KOPT-K1 (cell line): ENCODE results near the gene TYW1B.
"Not testable (repeated sequence)": the region's sequence is repeated elsewhere in the genome, so short reads cannot be mapped to it uniquely, and the experiment has no call there.

Experiments used
- H3K27ac ChIP-seq: fragments of 200-600 bp; sonication (generic); 2 replicates; pipeline ENCODE4 v1.5.1; 2016; ENCODE audit warnings: antibody characterized with exemption, mild to moderate bottlenecking, low read depth, low read length; ENCODE audit not compliant: poor library complexity, severe bottlenecking
- H3K36me3 ChIP-seq: fragments of 200-600 bp; sonication (generic); 2 replicates; pipeline ENCODE4 v1.5.1; 2017; ENCODE audit warnings: antibody characterized with exemption, mild to moderate bottlenecking, low read length, moderate library complexity; ENCODE audit not compliant: insufficient read depth
- H3K9me3 ChIP-seq: fragments of 200-600 bp; sonication (generic); 2 replicates; pipeline ENCODE4 v1.5.1; 2017; ENCODE audit warnings: antibody characterized with exemption, low read length, mild to moderate bottlenecking; ENCODE audit not compliant: insufficient read depth, poor library complexity, severe bottlenecking

The TYW1B gene

DNA sequence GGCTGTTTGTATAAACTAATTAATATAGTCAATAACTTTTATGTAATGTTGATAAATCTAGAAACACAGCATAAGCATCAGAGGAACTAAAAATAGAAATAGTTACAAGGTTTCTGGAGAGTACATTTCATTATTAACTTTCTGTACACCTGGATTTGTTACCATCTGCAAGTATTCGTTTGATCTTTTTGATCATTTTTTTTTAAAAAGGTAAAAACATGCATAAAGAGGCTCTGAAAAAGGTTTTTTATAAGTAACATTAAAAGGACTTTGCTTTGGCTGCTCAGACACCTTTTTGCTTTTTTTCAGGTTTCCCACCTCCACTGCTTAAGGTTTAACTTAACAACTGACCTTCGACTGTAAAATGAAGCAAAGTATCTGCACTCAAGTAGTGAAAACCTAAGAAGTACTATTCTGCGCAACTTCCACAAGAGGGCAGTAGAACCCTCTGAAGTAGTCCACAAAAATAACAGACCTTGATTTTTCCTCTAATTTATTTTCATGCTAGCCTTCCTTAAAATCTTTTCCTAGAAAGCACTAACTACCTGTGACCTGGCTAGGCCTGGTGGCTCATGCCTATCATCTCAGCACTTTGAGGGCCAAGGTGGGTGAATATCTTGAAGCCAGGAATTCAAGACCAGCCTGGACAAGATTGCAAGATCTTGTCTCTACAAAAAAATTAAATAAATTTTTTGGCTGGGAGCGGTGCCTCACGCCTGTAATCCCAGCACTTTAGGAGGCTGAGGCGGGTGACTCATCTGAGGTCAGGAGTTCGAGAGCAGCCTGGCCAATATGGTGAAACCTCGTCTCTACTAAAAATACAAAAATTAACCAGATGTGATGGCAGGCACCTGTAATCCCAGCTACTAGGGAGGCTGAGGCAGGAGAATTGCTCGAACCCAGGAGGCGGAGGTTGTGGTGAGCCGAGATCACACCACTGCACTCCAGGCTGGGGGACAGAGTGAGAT is 4.0 kb downstream of the TYW1B start:
- not testable (repeated sequence) for H3K36me3 ChIP-seq, H3K27ac ChIP-seq, H3K9me3 ChIP-seq

DNA sequence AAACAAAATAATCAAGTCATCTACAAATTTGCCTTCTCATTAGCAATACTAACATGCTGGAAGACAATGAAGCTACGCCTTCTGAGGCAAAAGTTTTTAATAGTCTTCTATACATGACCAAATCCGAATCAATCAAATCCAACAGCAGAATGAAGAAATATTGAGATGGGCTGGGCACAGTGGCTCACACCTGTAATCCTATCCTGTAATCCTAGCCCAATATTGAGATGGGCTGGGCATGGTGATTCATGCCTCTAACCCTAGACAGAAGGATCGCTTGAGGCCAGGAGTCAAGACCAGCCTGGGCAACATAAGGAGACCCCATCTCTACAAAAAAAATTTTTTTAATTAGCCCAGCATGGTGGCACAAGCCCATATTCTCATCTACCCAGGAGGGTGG is 5.5 kb downstream of the TYW1B start:
- H3K27ac ChIP-seq: not testable (repeated sequence)
- Histone ChIP-seq H3K9me3 (peaks cover 13% of the 10 kb centered on the region), H3K36me3 (peaks cover 14% of the 10 kb centered on the region; the same call in 1 of the 2 replicates)

DNA sequence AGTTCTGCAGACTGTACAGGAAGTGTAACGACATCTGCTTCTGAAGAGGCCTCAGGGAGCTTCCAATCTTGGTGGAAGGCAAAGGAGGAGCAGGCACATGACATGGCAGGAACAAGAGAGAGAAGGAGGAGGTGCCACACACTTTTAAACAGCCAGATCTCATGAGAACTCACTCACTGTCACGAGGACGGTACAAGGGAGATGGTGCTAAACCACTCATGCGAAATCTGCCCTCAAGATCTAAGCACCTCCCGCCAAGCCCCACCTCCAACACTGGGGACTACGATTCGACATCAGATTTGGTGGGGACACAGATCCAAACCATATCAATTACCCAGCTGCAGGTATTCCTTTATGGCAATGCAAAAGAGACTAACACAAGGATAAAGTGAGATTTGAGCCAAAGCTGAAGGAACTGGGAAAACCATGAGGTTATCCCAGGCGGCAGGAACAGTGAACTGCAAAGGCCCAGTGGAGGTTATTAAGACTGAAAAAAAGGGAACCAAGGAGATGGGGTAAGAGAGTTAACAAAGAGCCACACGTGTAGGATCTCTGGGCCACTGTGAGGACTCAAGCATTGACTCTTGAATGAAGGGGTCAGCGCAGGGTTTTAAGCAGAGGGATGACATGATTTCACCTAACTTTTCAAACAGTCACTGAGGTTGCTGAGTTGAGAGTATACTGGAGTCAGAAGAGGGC is 9.2 kb downstream of the TYW1B start:
- peaks cover 19% of the 10 kb centered on the region; the same call in 1 of the 2 replicates for H3K36me3 ChIP-seq
- H3K27ac ChIP-seq: not testable (repeated sequence)
- peaks cover 13% of the 10 kb centered on the region for H3K9me3 ChIP-seq

DNA sequence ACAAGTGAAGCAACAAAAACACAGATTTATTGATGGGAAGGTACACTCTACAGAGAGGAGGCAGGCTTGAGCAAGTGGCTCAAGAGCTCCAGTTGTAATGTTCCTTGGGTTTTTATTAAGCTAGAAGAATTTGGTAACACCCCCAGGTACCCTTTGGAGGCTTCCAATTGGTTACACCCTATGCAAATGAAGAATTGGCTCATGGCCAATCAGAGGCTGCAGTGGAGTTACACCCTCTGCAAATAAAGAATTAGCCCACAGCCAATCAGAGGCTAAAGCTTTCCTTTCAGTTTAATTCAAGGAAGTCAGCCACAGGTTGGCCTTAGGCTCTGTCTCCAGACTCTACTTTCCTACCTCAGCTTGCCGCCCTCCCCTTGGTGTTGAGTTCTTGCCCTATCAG is 10.3 kb downstream of the TYW1B start:
- H3K27ac ChIP-seq: not testable (repeated sequence)
- peaks cover 27% of the 10 kb centered on the region; the same call in 1 of the 2 replicates for H3K36me3 ChIP-seq
- peaks cover 13% of the 10 kb centered on the region for H3K9me3 ChIP-seq

DNA sequence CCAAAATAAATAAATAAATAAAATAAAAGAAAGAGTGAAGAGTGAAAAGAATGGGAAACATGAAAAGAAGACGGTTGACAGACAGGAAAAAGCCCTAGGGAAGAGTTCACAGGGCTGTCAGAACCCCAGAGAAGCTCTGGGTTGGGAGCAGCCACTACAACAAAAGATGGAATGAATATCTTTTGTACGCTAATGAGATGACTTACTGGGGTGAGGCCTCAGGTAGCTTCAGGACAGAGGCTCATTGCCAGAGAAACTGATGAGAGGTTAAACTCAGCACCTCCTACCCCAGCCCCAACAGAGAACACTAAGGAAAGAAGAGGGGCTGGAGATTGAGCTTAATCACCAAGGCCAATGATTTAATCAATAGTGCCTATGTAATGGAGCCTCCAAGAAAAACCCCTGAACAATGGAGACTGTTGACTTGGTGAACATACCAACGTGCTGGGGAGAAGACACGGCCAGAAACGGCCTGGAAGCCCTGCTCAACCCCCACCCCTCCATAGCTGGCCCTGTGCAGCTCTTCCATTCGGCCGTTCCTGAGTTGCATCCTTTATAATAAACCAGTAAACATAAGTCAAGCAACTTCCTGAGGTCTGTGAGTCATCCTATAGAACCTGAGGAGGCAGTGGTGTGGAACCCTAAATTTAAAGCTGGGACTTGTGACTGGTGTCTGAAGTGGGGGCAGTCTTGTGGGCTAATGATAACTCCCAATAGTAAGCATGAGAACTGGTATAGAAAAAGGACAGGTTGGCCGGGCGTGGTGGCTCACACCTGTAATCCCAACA is 11.4 kb downstream of the TYW1B start:
- Histone ChIP-seq H3K36me3 (peaks cover 27% of the 10 kb centered on the region; the same call in 1 of the 2 replicates), H3K9me3 (peaks cover 13% of the 10 kb centered on the region)
- not testable (repeated sequence) for H3K27ac ChIP-seq

DNA sequence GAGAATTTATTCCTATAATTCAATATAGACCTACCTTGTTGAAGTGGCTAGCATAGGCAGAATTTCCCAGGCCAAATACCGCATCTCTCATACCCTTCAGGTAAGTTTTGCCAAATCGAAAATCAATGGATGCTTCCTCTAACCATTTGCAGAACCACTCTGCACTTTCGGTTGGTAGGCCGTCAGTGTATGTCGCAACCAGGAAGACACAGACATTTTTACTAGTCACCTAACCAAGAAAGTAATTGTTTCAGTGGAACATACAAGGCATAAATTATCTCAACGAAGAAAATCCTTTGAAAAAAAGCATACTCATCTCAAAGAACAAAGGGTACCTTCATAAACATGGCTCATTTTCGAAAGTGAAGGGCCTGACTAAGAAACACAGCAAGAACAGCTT is 17.6 kb downstream of the TYW1B start:
- H3K9me3 ChIP-seq, H3K27ac ChIP-seq: not testable (repeated sequence)
- peaks cover 42% of the 10 kb centered on the region for H3K36me3 ChIP-seq

DNA sequence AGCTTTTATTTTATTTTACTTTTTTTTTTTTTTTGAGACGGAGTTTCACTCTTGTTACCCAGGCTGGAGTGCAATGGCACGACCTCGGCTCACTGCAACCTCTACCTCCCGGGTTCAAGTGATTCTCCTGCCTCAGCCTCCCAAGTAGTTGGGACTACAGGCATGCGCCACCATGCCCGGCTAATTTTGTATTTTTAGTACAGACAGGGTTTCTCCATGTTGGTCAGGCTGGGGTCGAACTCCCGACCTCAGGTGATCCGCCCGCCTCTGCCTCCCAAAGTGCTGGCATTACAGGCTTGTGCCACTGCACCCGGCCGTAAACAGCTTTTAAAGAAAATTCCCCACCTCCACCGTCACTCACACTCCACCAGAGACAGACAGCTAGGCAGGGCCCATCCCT is 19.5 kb downstream of the TYW1B start:
- not testable (repeated sequence) for H3K27ac ChIP-seq, H3K9me3 ChIP-seq
- peaks cover 46% of the 10 kb centered on the region for H3K36me3 ChIP-seq

DNA sequence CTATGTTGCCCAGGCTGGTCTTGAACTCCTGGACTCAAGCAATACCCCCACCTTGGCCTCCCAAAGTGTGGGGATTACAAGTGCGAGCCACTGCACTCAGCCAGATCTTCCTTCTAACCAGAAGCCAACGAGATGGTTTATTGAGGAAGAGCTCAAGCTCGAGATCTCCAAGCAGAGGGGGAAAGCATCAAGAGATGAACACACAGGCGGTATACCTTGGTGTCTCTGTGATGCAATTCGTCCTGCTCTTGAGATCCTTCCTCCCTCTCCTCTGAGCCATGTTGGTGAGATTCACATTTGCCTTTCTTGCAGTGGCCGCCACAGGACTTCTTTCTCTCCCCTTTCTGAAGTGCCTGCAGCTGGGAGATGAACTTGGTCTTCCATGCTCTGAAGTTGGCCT is 21.1 kb downstream of the TYW1B start:
- H3K27ac ChIP-seq: not testable (repeated sequence)
- H3K36me3 ChIP-seq: peaks cover 47% of the 10 kb centered on the region

DNA sequence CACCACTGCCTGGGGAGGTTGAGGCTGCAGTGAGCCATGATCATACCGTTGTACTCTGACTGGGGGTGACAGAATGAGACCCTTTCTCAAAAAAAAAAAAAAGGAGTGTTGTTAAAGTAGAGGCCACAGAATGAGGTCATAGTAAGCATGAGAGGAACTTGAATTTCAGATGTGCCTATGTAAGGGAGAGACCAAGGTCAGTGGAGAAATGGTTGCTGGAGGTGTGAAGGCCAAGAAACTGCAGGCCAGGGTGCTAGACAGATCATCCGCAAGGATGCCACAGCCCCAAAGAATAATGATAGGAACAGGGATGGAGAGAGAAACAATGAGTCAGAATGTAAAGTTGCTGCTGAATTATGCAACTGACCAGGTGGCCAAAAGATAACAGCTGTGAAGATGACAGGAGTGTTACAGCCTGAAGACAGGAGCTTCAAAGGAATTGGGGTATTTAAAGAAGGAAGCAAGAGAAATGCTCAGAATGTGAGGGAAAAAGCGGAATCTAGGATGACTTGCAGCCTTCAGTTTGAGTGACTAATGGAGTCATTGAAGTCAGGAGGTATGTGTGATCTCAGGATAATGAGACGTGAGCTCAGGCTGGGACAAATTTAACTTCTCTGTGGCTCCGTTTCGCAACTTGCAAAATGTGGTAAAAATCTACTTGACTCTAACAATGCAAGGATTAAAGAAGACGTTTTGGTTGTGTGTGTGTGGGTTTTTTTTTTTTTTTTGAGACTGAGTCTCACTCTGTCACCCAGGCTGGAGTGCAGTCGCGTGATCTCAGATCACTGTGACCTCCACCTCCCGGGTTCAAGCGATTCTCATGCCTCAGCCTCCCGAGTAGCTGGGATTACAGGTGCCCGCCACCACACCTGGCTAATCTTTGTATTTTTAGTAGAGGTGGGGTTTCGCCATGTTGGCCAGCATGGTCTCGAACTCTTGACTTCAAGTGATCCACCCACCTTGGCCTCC is 22.2 kb downstream of the TYW1B start:
- Histone ChIP-seq H3K9me3 (no peaks in the 10 kb centered on the region), H3K36me3 (peaks cover 47% of the 10 kb centered on the region), H3K27ac (no peak overlapping the region)

More for the DNA sequence above, 21.1 kb downstream of the TYW1B start:
- H3K9me3 ChIP-seq: not testable (repeated sequence)

DNA sequence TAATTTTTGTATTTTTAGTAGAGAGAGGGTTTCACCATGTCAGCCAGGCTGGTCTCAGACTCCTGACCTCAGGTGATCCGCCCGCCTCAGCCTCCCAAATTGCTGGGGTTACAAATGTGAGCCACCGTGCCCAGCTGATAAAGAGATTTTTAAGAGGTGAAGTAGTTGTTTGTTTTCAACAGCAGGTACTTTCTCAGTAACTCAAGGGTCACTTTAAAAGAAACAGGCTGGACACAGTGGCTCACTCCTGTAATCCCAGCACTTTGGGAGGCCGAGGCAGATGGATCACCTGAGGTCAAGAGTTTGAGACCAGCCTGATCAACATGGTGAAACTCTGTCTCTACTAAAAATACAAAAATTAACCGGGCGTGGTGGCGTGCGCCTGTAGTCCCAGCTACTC is 24.2 kb downstream of the TYW1B start:
- H3K36me3 ChIP-seq: peaks cover 40% of the 10 kb centered on the region
- H3K27ac ChIP-seq, H3K9me3 ChIP-seq: not testable (repeated sequence)

DNA sequence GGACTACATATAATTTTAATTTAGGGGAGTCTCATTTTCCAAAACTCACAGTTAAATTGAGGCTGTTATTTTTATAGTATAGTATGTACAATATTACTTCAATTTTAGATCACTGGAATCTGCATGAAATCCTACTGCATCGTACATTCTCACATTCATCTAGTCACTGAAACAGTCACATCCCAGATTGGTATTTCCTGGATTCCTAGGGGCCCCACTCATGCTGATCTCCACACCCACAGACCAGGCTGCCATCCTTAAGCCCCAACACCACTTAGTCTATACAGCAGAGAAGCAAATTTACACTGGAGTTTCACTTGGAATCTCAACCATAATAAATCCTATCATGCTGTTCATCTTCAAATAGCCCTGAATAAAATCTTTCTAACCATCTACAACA is 26.4 kb downstream of the TYW1B start:
- H3K36me3 ChIP-seq: peaks cover 37% of the 10 kb centered on the region
- not testable (repeated sequence) for H3K27ac ChIP-seq, H3K9me3 ChIP-seq

DNA sequence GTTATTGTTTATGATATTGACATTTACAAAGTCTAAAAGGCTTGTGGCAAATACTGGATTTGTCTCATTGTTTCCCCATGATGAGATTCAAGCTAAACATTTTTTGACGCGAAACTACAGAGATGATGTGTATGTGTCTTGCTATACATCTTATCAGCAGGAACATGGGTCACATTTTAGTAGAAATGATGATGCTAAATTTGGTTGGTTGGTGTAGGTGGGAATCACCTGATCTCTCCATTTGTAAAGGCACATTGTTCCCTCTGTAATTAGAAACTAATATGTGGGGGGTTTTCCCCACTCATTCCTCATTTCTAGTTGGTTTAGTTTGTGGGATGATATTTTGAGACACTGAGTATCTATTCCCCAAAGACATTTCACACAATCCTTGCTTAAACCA is 32.6 kb downstream of the TYW1B start:
- H3K9me3 ChIP-seq, H3K27ac ChIP-seq: not testable (repeated sequence)
- peaks cover 22% of the 10 kb centered on the region; the same call in 1 of the 2 replicates for H3K36me3 ChIP-seq

DNA sequence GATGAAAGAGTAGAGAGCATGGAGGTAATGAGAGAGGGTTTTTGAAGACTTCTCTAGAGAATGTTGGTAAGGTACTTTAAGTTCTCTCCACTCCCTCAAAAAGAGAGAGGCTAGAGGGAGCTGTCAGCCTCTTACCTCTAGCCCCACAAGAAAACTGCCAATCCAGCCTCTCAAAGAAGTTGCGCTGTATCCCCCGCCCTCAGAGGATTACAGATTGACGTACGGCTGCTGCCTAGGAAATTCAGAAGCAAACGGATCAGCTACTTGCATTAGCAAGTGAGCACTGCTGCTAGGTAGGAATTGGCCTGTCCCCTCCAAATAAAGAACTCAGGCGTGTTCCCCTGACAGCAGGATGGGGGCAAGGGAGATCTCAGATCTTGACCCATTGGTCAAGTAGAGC is 34.2 kb downstream of the TYW1B start:
- peaks cover 10% of the 10 kb centered on the region for H3K9me3 ChIP-seq
- H3K36me3 ChIP-seq: peaks cover 22% of the 10 kb centered on the region; the same call in 1 of the 2 replicates
- H3K27ac ChIP-seq: no peak overlapping the region

DNA sequence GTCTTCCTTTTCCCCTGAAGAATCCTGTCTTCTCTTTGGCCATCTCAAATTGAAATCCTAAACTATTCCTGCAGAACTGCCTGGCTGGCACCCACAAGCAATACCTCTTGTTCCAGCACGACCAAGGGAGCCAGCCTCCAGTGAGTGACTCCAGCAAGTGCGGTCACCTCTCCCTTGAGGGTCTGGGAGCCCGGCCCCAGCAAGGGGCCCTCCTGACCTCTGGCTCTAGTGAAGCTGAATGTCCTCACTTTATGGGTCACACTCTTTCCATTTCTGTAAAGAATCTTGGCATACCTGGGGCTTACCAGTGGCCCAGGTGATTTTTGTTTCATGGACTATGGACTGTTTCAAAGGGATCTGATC is 37.3 kb downstream of the TYW1B start:
- H3K36me3 ChIP-seq: peaks cover 13% of the 10 kb centered on the region; the same call in 1 of the 2 replicates
- not testable (repeated sequence) for H3K27ac ChIP-seq, H3K9me3 ChIP-seq
